ENCODE results near the gene ST3GAL5. TPM values are rescaled to one million over a fixed set of nuclear protein-coding genes. Genes with fewer than 3 reads are reported as not detected.

Gene ST3GAL5
- total RNA-seq, 5 donors from 2014 or later (not counting 1 experiment from before 2014, with no cell fraction given) = 22.8 to 56.2 (median 31.9) TPM

- Histone ChIP-seq H3K4me3 (ENCODE audit: control insufficient read depth in 1 of 2, extremely low read depth in 1 of 2, low read length in 1 of 2) (no peak overlapping the region), H3K4me1 (ENCODE audit: control insufficient read depth in 1 of 2, extremely low read depth in 1 of 2, insufficient read depth in 2 of 2, low read length in 2 of 2) (peaks cover 0 to 9% of the 10 kb centered on the region in 2 experiments), H3K27me3 (replicated peaks in 1 of 2; ENCODE audit: control insufficient read depth in 2 of 2, extremely low read depth in 1 of 2, insufficient read depth in 2 of 2, low read length in 1 of 2) (peaks cover 0 to 47% of the 10 kb centered on the region in 2 experiments), H3K27ac (ENCODE audit: low read length) (no peak overlapping the region), H3K36me3 (ENCODE audit: control insufficient read depth in 2 of 2, extremely low read depth in 1 of 2, insufficient read depth in 1 of 2, low read length in 1 of 2) (no peaks in the 10 kb centered on the region), H3K9me3 (no peaks in the 10 kb centered on the region)
- Mint-ChIP-seq H3K4me1 (peaks cover 0 to 2% (median 2%) of the 10 kb centered on the region in 3 donors), H3K27ac (no peak overlapping the region), H3K36me3 (no peaks in the 10 kb centered on the region), H3K4me3 (no peak overlapping the region), H3K9me3 (no peaks in the 10 kb centered on the region), H3K27me3 (peaks cover 9 to 32% of the 10 kb centered on the region in 2 donors)
- 61% methylated on average over 4 of the region's 4 CpGs for WGBS (ENCODE audit: insufficient coverage)
- DNase-seq (no peak), ATAC-seq (replicated peaks in 1 of 4) (no peak)
- ChIA-PET POLR2A (no interaction called here), CTCF (no interaction called here)
Measured at GRCh38 chr2:85790032-85790431, 98.8 kb downstream of the ST3GAL5 start.

- H3K36me3 Mint-ChIP-seq = no peaks in the 10 kb centered on the region
- no peak for ATAC-seq (replicated peaks in 1 of 4)
- WGBS (ENCODE audit: insufficient coverage) = 92% methylated on average over 4 of the region's 5 CpGs
Measured at GRCh38 chr2:85789271-85789670, 99.5 kb downstream of the ST3GAL5 start.

GRCh38 chr2:85788603-85789002 is 100.2 kb downstream of the ST3GAL5 start:
- H3K4me1 Mint-ChIP-seq = peaks cover 0 to 2% (median 2%) of the 10 kb centered on the region in 3 donors
- DNase-seq = no peak

More at GRCh38 chr2:85789271-85789670, 99.5 kb downstream of the ST3GAL5 start:
- Mint-ChIP-seq H3K4me1 (peaks cover 0 to 2% (median 2%) of the 10 kb centered on the region in 3 donors), H3K9me3 (no peaks in the 10 kb centered on the region), H3K27ac (no peak overlapping the region), H3K27me3 (peaks cover 9 to 35% of the 10 kb centered on the region in 2 donors), H3K4me3 (no peak overlapping the region)
- no peak for DNase-seq
- no peaks in the 10 kb centered on the region for H3K36me3 ChIP-seq (ENCODE audit: control insufficient read depth in 2 of 2, extremely low read depth in 1 of 2, insufficient read depth in 1 of 2, low read length in 1 of 2)
- H3K9me3 ChIP-seq = no peaks in the 10 kb centered on the region
- H3K27ac ChIP-seq (ENCODE audit: low read length) = no peak overlapping the region
- ChIA-PET CTCF (no interaction called here), POLR2A (no interaction called here)
- no peak overlapping the region for H3K4me3 ChIP-seq (ENCODE audit: control insufficient read depth in 1 of 2, extremely low read depth in 1 of 2, low read length in 1 of 2)
- peaks cover 0 to 42% of the 10 kb centered on the region in 2 experiments for H3K27me3 ChIP-seq (replicated peaks in 1 of 2; ENCODE audit: control insufficient read depth in 2 of 2, extremely low read depth in 1 of 2, insufficient read depth in 2 of 2, low read length in 1 of 2)
- H3K4me1 ChIP-seq (ENCODE audit: control insufficient read depth in 1 of 2, extremely low read depth in 1 of 2, insufficient read depth in 2 of 2, low read length in 2 of 2) = peaks cover 0 to 10% of the 10 kb centered on the region in 2 experiments

GRCh38 chr2:85787981-85788340 is 100.8 kb downstream of the ST3GAL5 start:
- H3K4me1 ChIP-seq (ENCODE audit: control insufficient read depth in 1 of 2, extremely low read depth in 1 of 2, insufficient read depth in 2 of 2, low read length in 2 of 2) = peaks cover 0 to 10% of the 10 kb centered on the region in 2 experiments
- ChIA-PET CTCF (no interaction called here), POLR2A (no interaction called here)
- peaks cover 0 to 40% of the 10 kb centered on the region in 2 experiments for H3K27me3 ChIP-seq (replicated peaks in 1 of 2; ENCODE audit: control insufficient read depth in 2 of 2, extremely low read depth in 1 of 2, insufficient read depth in 2 of 2, low read length in 1 of 2)
- DNase-seq (no peak), ATAC-seq (replicated peaks in 1 of 4) (no peak)
- H3K36me3 ChIP-seq (ENCODE audit: control insufficient read depth in 2 of 2, extremely low read depth in 1 of 2, insufficient read depth in 1 of 2, low read length in 1 of 2) = no peaks in the 10 kb centered on the region
- H3K4me3 ChIP-seq (ENCODE audit: control insufficient read depth in 1 of 2, extremely low read depth in 1 of 2, low read length in 1 of 2) = no peak overlapping the region
- WGBS (ENCODE audit: insufficient coverage) = 73% methylated on average over 5 of the region's 6 CpGs
- H3K27me3 Mint-ChIP-seq = peaks cover 9 to 32% of the 10 kb centered on the region in 2 donors
- H3K9me3 ChIP-seq = no peaks in the 10 kb centered on the region
- no peak overlapping the region for H3K27ac ChIP-seq (ENCODE audit: low read length)
- peaks cover 0 to 2% (median 2%) of the 10 kb centered on the region in 3 donors for H3K4me1 Mint-ChIP-seq
- no peak overlapping the region for H3K27ac Mint-ChIP-seq
- H3K36me3 Mint-ChIP-seq = no peaks in the 10 kb centered on the region
- H3K4me3 Mint-ChIP-seq = no peak overlapping the region
- H3K9me3 Mint-ChIP-seq = no peaks in the 10 kb centered on the region

More at GRCh38 chr2:85788603-85789002, 100.2 kb downstream of the ST3GAL5 start:
- H3K36me3 Mint-ChIP-seq = no peaks in the 10 kb centered on the region
- WGBS (ENCODE audit: insufficient coverage) = 68% methylated on average over 3 of the region's 3 CpGs
- no peak overlapping the region for H3K27ac Mint-ChIP-seq
- H3K27ac ChIP-seq (ENCODE audit: low read length) = no peak overlapping the region
- no peak overlapping the region for H3K4me3 Mint-ChIP-seq
- no peak overlapping the region for H3K4me3 ChIP-seq (ENCODE audit: control insufficient read depth in 1 of 2, extremely low read depth in 1 of 2, low read length in 1 of 2)
- H3K9me3 ChIP-seq = no peaks in the 10 kb centered on the region
- H3K9me3 Mint-ChIP-seq = no peaks in the 10 kb centered on the region
- no peaks in the 10 kb centered on the region for H3K36me3 ChIP-seq (ENCODE audit: control insufficient read depth in 2 of 2, extremely low read depth in 1 of 2, insufficient read depth in 1 of 2, low read length in 1 of 2)
- CTCF ChIA-PET = no interaction called here
- H3K27me3 ChIP-seq (replicated peaks in 1 of 2; ENCODE audit: control insufficient read depth in 2 of 2, extremely low read depth in 1 of 2, insufficient read depth in 2 of 2, low read length in 1 of 2) = peaks cover 0 to 42% of the 10 kb centered on the region in 2 experiments
- peaks cover 9 to 35% of the 10 kb centered on the region in 2 donors for H3K27me3 Mint-ChIP-seq
- no peak for ATAC-seq (replicated peaks in 1 of 4)
- POLR2A ChIA-PET = no interaction called here
- H3K4me1 ChIP-seq (ENCODE audit: control insufficient read depth in 1 of 2, extremely low read depth in 1 of 2, insufficient read depth in 2 of 2, low read length in 2 of 2) = peaks cover 0 to 10% of the 10 kb centered on the region in 2 experiments

GRCh38 chr2:85787282-85787980 is 101.4 kb downstream of the ST3GAL5 start:
- H3K4me1 ChIP-seq (ENCODE audit: control insufficient read depth in 1 of 2, extremely low read depth in 1 of 2, insufficient read depth in 2 of 2, low read length in 2 of 2) = peaks cover 0 to 10% of the 10 kb centered on the region in 2 experiments
- H3K27ac Mint-ChIP-seq = no peak overlapping the region
- ATAC-seq (replicated peaks in 1 of 4) (no peak), DNase-seq (no peak)
- CTCF ChIA-PET = no interaction called here
- H3K27me3 ChIP-seq (replicated peaks in 1 of 2; ENCODE audit: control insufficient read depth in 2 of 2, extremely low read depth in 1 of 2, insufficient read depth in 2 of 2, low read length in 1 of 2) = peaks cover 0 to 37% of the 10 kb centered on the region in 2 experiments
- POLR2A ChIA-PET = no interaction called here
- H3K9me3 ChIP-seq = no peaks in the 10 kb centered on the region
- 88% methylated on average over 7 of the region's 8 CpGs for WGBS (ENCODE audit: insufficient coverage)
- H3K4me1 Mint-ChIP-seq = peaks cover 0 to 2% (median 2%) of the 10 kb centered on the region in 3 donors
- no peak overlapping the region for H3K27ac ChIP-seq (ENCODE audit: low read length)
- H3K4me3 ChIP-seq (ENCODE audit: control insufficient read depth in 1 of 2, extremely low read depth in 1 of 2, low read length in 1 of 2) = no peak overlapping the region
- no peaks in the 10 kb centered on the region for H3K9me3 Mint-ChIP-seq
- H3K4me3 Mint-ChIP-seq = no peak overlapping the region
- peaks cover 6 to 27% of the 10 kb centered on the region in 2 donors for H3K27me3 Mint-ChIP-seq
- H3K36me3 Mint-ChIP-seq = no peaks in the 10 kb centered on the region
- H3K36me3 ChIP-seq (ENCODE audit: control insufficient read depth in 2 of 2, extremely low read depth in 1 of 2, insufficient read depth in 1 of 2, low read length in 1 of 2) = no peaks in the 10 kb centered on the region

Other genes with a start within 250 kb of the ST3GAL5 start
- gene SFTPB, start 220.8 kb downstream of the ST3GAL5 start, total RNA-seq = 10 to 100 TPM in 3 of 5 donors, not detected in 2; 11.6 to 18.6 (median 16.0) TPM
- 100 to 1,000 TPM in 1 of 5 donors, 10 to 100 TPM in 4; 17.3 to 377 (median 82.9) TPM for gene GNLY, start 194.6 kb downstream of the ST3GAL5 start, total RNA-seq
- gene ATOH8, start 135.0 kb downstream of the ST3GAL5 start, total RNA-seq = under 1 TPM in 1 of 5 donors, not detected in 4; 0.20 TPM
- gene POLR1A, start 216.9 kb upstream of the ST3GAL5 start, total RNA-seq = 10 to 100 TPM; 22.0 to 28.7 (median 25.7) TPM
- 100 to 1,000 TPM; 145 to 153 (median 151) TPM for gene PTCD3, start 217.2 kb upstream of the ST3GAL5 start, total RNA-seq

All from T-cell (primary cell).